K562 (cell line): Measurements from ENCODE around the gene MINDY4. TPM values are rescaled to one million over a fixed set of nuclear protein-coding genes. Genes with fewer than 3 reads are reported as not detected.

Experiments
- GTF2E2 ChIP-seq: fragments of 200-800 bp; sonication (Bioruptor generic); IDR thresholded peaks from 2 replicates; pipeline ENCODE4 v1.6.1; 2016; ENCODE audit warnings: missing genetic modification characterization, missing compliant biosample characterization
- GTF2F1 ChIP-seq: IDR thresholded peaks from 2 replicates; pipeline ENCODE4 v1.6.1; 2011; ENCODE audit warnings: low read depth, low read length, improper control_type of control experiment
- HIVEP1 ChIP-seq: fragments of 250-450 bp; sonication (Bioruptor Pico); IDR thresholded peaks from 2 replicates; pipeline ENCODE4 v1.4.0; 2020; ENCODE audit warnings: mild to moderate bottlenecking
- KDM4B ChIP-seq, 2 experiments: fragments of 450-650 bp in 1 of 2; sonication (generic) in 1 of 2; IDR thresholded peaks; 2 replicates each; pipeline ENCODE4 v1.6.1; 2016 to 2017; ENCODE audit warnings: borderline replicate concordance in 2 of 2, antibody characterized with exemption in 1 of 2, low read depth in 1 of 2, mild to moderate bottlenecking in 1 of 2
- RAD21 ChIP-seq, 2 experiments: fragments of 250-450 bp in 1 of 2; fragments of 450-650 bp in 1 of 2; sonication (Bioruptor Pico) in 1 of 2; formaldehyde crosslinking in 1 of 2; IDR thresholded peaks in 1 of 2; conservative IDR thresholded peaks in 1 of 2; 2 replicates each; pipeline versions ENCODE4 v1.4.0 to v1.8.0; 2020 to 2022; ENCODE audit warnings: mild to moderate bottlenecking in 2 of 2, moderate library complexity in 1 of 2
- SMAD3 ChIP-seq: fragments of 450-650 bp; formaldehyde crosslinking; conservative IDR thresholded peaks from 2 replicates; pipeline ENCODE4 v1.4.0; 2020; ENCODE audit warnings: mild to moderate bottlenecking
- STAT5A ChIP-seq: IDR thresholded peaks from 2 replicates; pipeline ENCODE4 v1.6.1; 2012; ENCODE audit warnings: low read length, inconsistent platforms, borderline replicate concordance
- polyA plus RNA-seq, 8 experiments: library from polyadenylated mRNA; depleted of rRNA in 4 of 8; stranded (reverse) in 5 of 8; unstranded in 3 of 8; fragments of >200 nt; fragmentation: Nextera tagmentation in 2 of 8; fragmentation: Illumina TruSeq in 1 of 8; extraction: Ambion mirVana in 2 of 8; extraction: Trizol in 1 of 8; gene quantifications; 2 replicates each; pipeline versions ENCODE4 v1.2.1 to v1.2.3, GENCODE V29; 2011 to 2014; ENCODE audit warnings: inconsistent platforms in 1 of 8, missing spikeins in 1 of 8
- total RNA-seq, 7 experiments: library from RNA; depleted of rRNA in 6 of 7; stranded (reverse); fragments of >200 nt in 6 of 7; fragmentation: Illumina TruSeq in 2 of 7; extraction: Trizol in 2 of 7; gene quantifications; 2 replicates each; pipeline versions ENCODE4 v1.2.1 to v1.2.3, GENCODE V29; 2011 to 2021; ENCODE audit warnings: low replicate concordance in 1 of 7
- TF ChIP-seq, protein P1 (sequence below): fragments of 200-600 bp; sonication (generic); IDR thresholded peaks from one replicate; pipeline ENCODE4 v1.6.1; 2012; ENCODE audit warnings: mild to moderate bottlenecking, low read depth, low read length, inconsistent platforms
- TF ChIP-seq, protein P2 (sequence below): sonication (generic); formaldehyde crosslinking; IDR thresholded peaks from 2 replicates; pipeline ENCODE4 v1.8.0; 2022; ENCODE audit warnings: mild to moderate bottlenecking, missing genetic modification reagents
- TF ChIP-seq, protein P3 (sequence below): sonication (generic); formaldehyde crosslinking; IDR thresholded peaks from 2 replicates; pipeline ENCODE4 v1.8.0; 2022; ENCODE audit warnings: mild to moderate bottlenecking, missing genetic modification reagents

The MINDY4 gene
- total and polyA plus RNA-seq, 9 of the 15 experiments (the other 6 are each of a cell fraction or from before 2014, with no cell fraction given) = 2.1 to 16.7 (median 11.0) TPM

GRCh38 chr7:30915005-30915601 lies 143.9 kb downstream of the MINDY4 start (continued):
- TF ChIP-seq, protein P1, sequence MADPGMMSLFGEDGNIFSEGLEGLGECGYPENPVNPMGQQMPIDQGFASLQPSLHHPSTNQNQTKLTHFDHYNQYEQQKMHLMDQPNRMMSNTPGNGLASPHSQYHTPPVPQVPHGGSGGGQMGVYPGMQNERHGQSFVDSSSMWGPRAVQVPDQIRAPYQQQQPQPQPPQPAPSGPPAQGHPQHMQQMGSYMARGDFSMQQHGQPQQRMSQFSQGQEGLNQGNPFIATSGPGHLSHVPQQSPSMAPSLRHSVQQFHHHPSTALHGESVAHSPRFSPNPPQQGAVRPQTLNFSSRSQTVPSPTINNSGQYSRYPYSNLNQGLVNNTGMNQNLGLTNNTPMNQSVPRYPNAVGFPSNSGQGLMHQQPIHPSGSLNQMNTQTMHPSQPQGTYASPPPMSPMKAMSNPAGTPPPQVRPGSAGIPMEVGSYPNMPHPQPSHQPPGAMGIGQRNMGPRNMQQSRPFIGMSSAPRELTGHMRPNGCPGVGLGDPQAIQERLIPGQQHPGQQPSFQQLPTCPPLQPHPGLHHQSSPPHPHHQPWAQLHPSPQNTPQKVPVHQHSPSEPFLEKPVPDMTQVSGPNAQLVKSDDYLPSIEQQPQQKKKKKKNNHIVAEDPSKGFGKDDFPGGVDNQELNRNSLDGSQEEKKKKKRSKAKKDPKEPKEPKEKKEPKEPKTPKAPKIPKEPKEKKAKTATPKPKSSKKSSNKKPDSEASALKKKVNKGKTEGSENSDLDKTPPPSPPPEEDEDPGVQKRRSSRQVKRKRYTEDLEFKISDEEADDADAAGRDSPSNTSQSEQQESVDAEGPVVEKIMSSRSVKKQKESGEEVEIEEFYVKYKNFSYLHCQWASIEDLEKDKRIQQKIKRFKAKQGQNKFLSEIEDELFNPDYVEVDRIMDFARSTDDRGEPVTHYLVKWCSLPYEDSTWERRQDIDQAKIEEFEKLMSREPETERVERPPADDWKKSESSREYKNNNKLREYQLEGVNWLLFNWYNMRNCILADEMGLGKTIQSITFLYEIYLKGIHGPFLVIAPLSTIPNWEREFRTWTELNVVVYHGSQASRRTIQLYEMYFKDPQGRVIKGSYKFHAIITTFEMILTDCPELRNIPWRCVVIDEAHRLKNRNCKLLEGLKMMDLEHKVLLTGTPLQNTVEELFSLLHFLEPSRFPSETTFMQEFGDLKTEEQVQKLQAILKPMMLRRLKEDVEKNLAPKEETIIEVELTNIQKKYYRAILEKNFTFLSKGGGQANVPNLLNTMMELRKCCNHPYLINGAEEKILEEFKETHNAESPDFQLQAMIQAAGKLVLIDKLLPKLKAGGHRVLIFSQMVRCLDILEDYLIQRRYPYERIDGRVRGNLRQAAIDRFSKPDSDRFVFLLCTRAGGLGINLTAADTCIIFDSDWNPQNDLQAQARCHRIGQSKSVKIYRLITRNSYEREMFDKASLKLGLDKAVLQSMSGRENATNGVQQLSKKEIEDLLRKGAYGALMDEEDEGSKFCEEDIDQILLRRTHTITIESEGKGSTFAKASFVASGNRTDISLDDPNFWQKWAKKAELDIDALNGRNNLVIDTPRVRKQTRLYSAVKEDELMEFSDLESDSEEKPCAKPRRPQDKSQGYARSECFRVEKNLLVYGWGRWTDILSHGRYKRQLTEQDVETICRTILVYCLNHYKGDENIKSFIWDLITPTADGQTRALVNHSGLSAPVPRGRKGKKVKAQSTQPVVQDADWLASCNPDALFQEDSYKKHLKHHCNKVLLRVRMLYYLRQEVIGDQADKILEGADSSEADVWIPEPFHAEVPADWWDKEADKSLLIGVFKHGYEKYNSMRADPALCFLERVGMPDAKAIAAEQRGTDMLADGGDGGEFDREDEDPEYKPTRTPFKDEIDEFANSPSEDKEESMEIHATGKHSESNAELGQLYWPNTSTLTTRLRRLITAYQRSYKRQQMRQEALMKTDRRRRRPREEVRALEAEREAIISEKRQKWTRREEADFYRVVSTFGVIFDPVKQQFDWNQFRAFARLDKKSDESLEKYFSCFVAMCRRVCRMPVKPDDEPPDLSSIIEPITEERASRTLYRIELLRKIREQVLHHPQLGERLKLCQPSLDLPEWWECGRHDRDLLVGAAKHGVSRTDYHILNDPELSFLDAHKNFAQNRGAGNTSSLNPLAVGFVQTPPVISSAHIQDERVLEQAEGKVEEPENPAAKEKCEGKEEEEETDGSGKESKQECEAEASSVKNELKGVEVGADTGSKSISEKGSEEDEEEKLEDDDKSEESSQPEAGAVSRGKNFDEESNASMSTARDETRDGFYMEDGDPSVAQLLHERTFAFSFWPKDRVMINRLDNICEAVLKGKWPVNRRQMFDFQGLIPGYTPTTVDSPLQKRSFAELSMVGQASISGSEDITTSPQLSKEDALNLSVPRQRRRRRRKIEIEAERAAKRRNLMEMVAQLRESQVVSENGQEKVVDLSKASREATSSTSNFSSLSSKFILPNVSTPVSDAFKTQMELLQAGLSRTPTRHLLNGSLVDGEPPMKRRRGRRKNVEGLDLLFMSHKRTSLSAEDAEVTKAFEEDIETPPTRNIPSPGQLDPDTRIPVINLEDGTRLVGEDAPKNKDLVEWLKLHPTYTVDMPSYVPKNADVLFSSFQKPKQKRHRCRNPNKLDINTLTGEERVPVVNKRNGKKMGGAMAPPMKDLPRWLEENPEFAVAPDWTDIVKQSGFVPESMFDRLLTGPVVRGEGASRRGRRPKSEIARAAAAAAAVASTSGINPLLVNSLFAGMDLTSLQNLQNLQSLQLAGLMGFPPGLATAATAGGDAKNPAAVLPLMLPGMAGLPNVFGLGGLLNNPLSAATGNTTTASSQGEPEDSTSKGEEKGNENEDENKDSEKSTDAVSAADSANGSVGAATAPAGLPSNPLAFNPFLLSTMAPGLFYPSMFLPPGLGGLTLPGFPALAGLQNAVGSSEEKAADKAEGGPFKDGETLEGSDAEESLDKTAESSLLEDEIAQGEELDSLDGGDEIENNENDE = no peak
- TF ChIP-seq, protein P2, sequence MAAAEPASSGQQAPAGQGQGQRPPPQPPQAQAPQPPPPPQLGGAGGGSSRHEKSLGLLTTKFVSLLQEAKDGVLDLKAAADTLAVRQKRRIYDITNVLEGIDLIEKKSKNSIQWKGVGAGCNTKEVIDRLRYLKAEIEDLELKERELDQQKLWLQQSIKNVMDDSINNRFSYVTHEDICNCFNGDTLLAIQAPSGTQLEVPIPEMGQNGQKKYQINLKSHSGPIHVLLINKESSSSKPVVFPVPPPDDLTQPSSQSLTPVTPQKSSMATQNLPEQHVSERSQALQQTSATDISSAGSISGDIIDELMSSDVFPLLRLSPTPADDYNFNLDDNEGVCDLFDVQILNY (CRISPR knock-in tag) = no peak
- TF ChIP-seq KDM4B (IDR thresholded peaks at IDR 0.05; ENCODE audit: borderline replicate concordance in 2 of 2, low read depth in 1 of 2) (0 out of 4 replicates have a peak, but pooled peaks of 1 of the 2 experiments have one; percentile 52), SMAD3 (CRISPR knock-in tag) (peak; percentile 74), GTF2E2 (tag) (0 out of 2 replicates have a peak, but pooled peaks have one; percentile 22), GTF2F1 (no peak), STAT5A (peak; percentile 92), HIVEP1 (CRISPR knock-in tag) (no peak), RAD21 (CRISPR knock-in tag; conservative IDR thresholded peaks at IDR 0.05 in 1 of 2, IDR thresholded peaks at IDR 0.05 in 1 of 2) (no peak)
- TF ChIP-seq, protein P3, sequence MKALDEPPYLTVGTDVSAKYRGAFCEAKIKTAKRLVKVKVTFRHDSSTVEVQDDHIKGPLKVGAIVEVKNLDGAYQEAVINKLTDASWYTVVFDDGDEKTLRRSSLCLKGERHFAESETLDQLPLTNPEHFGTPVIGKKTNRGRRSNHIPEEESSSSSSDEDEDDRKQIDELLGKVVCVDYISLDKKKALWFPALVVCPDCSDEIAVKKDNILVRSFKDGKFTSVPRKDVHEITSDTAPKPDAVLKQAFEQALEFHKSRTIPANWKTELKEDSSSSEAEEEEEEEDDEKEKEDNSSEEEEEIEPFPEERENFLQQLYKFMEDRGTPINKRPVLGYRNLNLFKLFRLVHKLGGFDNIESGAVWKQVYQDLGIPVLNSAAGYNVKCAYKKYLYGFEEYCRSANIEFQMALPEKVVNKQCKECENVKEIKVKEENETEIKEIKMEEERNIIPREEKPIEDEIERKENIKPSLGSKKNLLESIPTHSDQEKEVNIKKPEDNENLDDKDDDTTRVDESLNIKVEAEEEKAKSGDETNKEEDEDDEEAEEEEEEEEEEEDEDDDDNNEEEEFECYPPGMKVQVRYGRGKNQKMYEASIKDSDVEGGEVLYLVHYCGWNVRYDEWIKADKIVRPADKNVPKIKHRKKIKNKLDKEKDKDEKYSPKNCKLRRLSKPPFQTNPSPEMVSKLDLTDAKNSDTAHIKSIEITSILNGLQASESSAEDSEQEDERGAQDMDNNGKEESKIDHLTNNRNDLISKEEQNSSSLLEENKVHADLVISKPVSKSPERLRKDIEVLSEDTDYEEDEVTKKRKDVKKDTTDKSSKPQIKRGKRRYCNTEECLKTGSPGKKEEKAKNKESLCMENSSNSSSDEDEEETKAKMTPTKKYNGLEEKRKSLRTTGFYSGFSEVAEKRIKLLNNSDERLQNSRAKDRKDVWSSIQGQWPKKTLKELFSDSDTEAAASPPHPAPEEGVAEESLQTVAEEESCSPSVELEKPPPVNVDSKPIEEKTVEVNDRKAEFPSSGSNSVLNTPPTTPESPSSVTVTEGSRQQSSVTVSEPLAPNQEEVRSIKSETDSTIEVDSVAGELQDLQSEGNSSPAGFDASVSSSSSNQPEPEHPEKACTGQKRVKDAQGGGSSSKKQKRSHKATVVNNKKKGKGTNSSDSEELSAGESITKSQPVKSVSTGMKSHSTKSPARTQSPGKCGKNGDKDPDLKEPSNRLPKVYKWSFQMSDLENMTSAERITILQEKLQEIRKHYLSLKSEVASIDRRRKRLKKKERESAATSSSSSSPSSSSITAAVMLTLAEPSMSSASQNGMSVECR (CRISPR knock-in tag) = peak; percentile 50; the same call in 1 of the 2 replicates
